Epithelial cell of esophagus (primary cell): ENCODE data around the gene NTF3.

ENCODE experiments used
- DNase-seq: peaks from one replicate; pipeline ENCODE4 v3.0.0; 2010; ENCODE audit warnings: low read depth
- H3K4me3 ChIP-seq: 2 replicates; pipeline ENCODE4 v1.5.1; 2011; ENCODE audit warnings: mild to moderate bottlenecking, low read length, control low read depth
- CTCF ChIP-seq: IDR thresholded peaks from 2 replicates; pipeline ENCODE4 v1.5.1; 2011; ENCODE audit warnings: low read depth, mild to moderate bottlenecking, low read length, control low read depth, inconsistent platforms; ENCODE audit not compliant: insufficient read depth; ENCODE audit errors: missing control alignments

NTF3 gene

DNA sequence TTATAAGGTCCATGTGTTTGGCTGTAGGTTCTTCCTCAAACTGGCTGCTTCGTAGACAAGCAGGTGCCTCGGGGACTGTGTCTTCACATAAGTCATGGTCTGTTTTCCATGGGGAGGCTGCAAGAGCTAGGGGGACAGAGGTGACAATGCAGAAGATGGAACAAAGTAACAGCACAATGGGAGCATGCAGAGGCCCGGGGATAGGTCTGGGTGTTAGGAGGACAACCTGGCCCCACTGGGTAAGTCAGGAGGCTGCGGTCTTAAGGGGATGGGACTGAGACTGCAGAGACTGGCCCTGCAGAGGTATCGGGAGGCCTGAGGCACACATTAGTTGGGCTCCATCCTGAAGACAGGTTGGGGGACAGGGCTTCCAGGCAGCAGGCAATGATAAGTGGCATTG lies 88.9 kb downstream of the NTF3 start:
- no peak for TF ChIP-seq CTCF
- DNase-seq, result no peak
- no peak overlapping the region for H3K4me3 ChIP-seq

DNA sequence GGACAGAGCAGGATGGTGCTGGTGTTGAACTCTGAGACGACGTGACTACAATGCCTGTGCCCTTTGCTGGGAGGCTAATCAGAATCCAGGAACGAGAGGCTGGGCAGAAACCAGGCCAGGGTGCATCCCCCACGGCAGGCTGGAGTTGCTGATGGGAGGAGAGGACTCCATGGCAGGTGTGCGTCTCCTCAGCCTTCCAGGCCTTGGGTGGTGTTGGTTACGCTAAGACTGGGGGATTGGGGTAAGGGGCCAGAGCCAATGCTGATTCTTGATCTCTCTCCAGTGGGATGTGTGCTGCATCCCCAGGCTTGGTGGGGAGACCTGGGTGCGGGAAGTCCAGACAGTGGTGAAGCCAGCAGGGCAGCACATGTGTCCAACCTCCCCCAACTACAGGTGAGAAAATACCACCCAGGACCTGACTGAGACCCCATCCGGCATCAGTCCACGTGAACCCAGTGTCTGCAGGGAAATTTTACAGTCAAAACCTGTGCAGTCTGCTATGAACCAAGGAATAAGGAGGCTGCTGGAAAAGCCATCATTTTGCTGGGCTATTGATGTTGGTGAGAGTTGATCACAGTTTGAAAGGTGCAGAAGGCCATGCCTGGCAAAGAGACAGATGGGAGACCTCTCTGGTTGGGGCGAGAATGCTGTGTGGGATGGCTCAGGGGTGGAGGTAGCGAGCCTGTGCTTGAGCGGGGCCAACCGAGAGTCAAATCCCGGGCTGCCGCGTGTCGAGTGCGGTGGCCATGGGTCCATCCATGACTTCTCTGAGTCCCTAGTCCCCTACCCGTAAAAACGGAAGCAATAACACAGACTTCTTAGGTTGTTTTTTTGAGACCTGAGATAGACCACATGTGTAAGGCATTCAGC lies 89.8 kb downstream of the NTF3 start:
- no peak for DNase-seq
- TF ChIP-seq CTCF, result no peak

DNA sequence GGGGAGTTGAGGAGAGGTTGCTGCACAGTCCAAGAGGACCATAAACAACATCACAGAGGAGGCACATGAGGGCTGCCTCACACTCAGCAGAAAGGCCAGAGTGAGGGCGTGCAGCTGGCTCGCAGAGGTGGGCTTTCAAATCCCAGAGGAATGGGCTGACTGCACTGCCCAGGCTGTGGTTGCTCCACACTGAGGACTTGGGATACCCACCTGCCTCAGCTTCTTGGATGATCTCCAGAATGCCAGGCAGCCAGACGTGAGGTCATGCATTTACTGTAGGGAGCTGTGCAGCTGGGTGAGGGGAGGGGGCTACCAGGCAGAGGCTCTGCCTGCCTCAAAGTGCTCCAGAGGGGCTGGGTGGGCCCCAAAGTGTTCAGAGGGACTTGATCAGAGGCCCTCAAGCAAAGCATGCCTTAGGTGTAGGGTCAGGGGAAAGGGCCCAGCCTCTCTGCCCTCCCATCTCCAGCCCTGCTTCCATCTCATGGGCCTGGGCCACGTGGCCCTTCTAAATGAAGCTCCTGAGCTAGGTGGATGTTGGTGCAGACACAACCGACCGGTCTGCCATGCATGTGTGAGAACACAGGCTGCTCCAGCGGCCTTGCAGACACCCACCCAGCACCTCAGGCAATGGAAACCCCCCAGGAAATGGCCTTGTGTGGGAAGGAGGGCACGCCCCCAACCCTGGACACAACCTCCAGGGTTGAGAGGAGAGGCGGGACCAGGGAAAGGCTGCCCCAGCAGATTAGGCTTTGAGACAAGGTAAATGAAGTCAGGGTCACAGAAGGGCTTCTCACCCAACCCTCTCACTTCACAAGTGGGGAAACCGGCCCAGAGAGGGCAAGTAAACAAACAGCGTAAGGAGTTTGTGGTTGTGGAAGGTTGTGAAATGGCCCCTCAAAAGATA lies 90.8 kb downstream of the NTF3 start:
- no peak for DNase-seq
- no peak overlapping the region for H3K4me3 ChIP-seq
- no peak for TF ChIP-seq CTCF

More for the DNA sequence above, 89.8 kb downstream of the NTF3 start:
- no peak overlapping the region for H3K4me3 ChIP-seq

GRCh38 chr12:5523396-5524115 lies 91.6 kb downstream of the NTF3 start:
- no peak for DNase-seq
- no peak for TF ChIP-seq CTCF
- no peak overlapping the region for H3K4me3 ChIP-seq

- no peak for DNase-seq
- no peak for TF ChIP-seq CTCF
- H3K4me3 ChIP-seq, result no peak overlapping the region
Measured at GRCh38 chr12:5524116-5524768, 92.3 kb downstream of the NTF3 start.

DNA sequence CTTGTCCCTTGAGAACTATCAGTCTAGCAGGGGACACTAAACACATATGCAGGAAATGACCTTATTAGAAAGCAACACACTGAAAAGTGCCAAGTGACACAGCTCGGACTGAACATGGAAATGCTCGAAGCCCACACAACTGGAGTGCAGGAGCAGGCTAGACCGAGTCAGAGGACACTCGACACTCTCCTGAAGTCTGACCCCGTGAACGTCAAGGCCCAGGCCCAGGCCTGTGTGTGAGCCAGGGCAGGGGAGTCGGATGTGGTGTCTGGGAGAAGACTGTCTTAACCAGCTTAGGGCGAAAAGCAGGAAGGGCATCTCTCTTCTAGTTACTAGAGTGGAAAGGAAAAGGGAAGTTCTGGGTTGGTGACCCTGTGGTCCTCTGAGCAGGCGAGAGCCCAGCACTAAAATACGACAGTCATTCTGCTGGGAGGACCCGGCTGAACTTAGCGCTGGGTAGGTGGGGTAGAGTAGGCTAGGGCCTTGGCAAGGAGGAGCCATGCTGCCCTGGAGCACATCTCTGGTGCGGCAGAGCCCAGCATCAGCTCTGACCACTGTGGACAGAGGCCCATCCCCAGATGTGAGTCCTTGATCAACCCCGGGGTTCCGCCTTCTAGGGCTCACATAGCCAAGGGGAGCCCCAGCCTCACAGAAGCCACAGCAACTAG lies 93.0 kb downstream of the NTF3 start:
- DNase-seq, result no peak
- no peak overlapping the region for H3K4me3 ChIP-seq
- no peak for TF ChIP-seq CTCF
